HepG2 (cell line): ENCODE data around the gene CADM1. TPM values are rescaled to one million over a fixed set of nuclear protein-coding genes. Genes with fewer than 3 reads are reported as not detected.

Experiments
- FOXO1 ChIP-seq: sonication (generic); formaldehyde crosslinking; IDR thresholded peaks from 2 replicates; pipeline ENCODE4 v1.4.0; 2020; ENCODE audit warnings: missing genetic modification reagents
- IRX3 ChIP-seq: sonication (generic); formaldehyde crosslinking; IDR thresholded peaks from 2 replicates; pipeline ENCODE4 v1.8.1; 2023; ENCODE audit warnings: mild to moderate bottlenecking, low read depth, missing genetic modification reagents, borderline replicate concordance
- KLF11 ChIP-seq: IDR thresholded peaks from 2 replicates; pipeline ENCODE4 v1.6.1; 2016; ENCODE audit warnings: missing compliant biosample characterization
- MAF1 ChIP-seq: sonication (generic); formaldehyde crosslinking; IDR thresholded peaks from 2 replicates; pipeline ENCODE4 v1.5.0; 2020; ENCODE audit warnings: missing genetic modification reagents, borderline replicate concordance
- MEIS1 ChIP-seq: sonication (generic); formaldehyde crosslinking; IDR thresholded peaks from 2 replicates; pipeline ENCODE4 v1.9.0; 2021; ENCODE audit warnings: mild to moderate bottlenecking, missing genetic modification reagents, moderate library complexity, borderline replicate concordance
- PCBP1 ChIP-seq: fragments of 200-400 bp; formaldehyde crosslinking; IDR thresholded peaks from 2 replicates; pipeline ENCODE4 v1.6.1; 2017; ENCODE audit warnings: mild to moderate bottlenecking, low read depth, low read length, borderline replicate concordance
- RARA ChIP-seq: IDR thresholded peaks from 2 replicates; pipeline ENCODE4 v1.6.1; 2016; ENCODE audit warnings: missing genetic modification reagents, missing compliant biosample characterization
- RXRB ChIP-seq: IDR thresholded peaks from 2 replicates; pipeline ENCODE4 v1.6.1; 2016; ENCODE audit warnings: borderline replicate concordance, missing genetic modification reagents, missing compliant biosample characterization
- SMAD9 ChIP-seq: sonication (generic); formaldehyde crosslinking; IDR thresholded peaks from 2 replicates; pipeline ENCODE4 v1.5.1; 2020; ENCODE audit warnings: mild to moderate bottlenecking, missing genetic modification reagents
- TAF1 ChIP-seq: sonication (generic); formaldehyde crosslinking; IDR thresholded peaks from 2 replicates; pipeline ENCODE4 v1.4.0; 2020; ENCODE audit warnings: missing genetic modification reagents
- ZFY ChIP-seq: sonication (generic); formaldehyde crosslinking; IDR thresholded peaks from 2 replicates; pipeline ENCODE4 v1.4.0; 2020; ENCODE audit warnings: missing genetic modification reagents
- ZKSCAN5 ChIP-seq: sonication (generic); formaldehyde crosslinking; IDR thresholded peaks from 2 replicates; pipeline ENCODE4 v1.5.1; 2020; ENCODE audit warnings: mild to moderate bottlenecking, missing genetic modification reagents
- ZNF121 ChIP-seq: sonication (generic); formaldehyde crosslinking; IDR thresholded peaks from 2 replicates; pipeline ENCODE4 v1.5.0; 2020; ENCODE audit warnings: mild to moderate bottlenecking, missing genetic modification reagents
- ZNF615 ChIP-seq: sonication (generic); formaldehyde crosslinking; IDR thresholded peaks from 2 replicates; pipeline ENCODE4 v1.5.0; 2020; ENCODE audit warnings: mild to moderate bottlenecking, missing genetic modification reagents, borderline replicate concordance
- ZNF660 ChIP-seq: sonication (generic); formaldehyde crosslinking; IDR thresholded peaks from 2 replicates; pipeline ENCODE4 v1.5.1; 2020; ENCODE audit warnings: mild to moderate bottlenecking, low read depth, missing genetic modification reagents, borderline replicate concordance
- ZNF746 ChIP-seq: sonication (generic); formaldehyde crosslinking; IDR thresholded peaks from 2 replicates; pipeline ENCODE4 v1.8.0; 2022; ENCODE audit warnings: mild to moderate bottlenecking, missing genetic modification reagents
- polyA plus RNA-seq, 8 experiments: library from polyadenylated mRNA; depleted of rRNA in 3 of 8; stranded (reverse) in 7 of 8; unstranded in 1 of 8; fragments of >200 nt; fragmentation: Illumina TruSeq in 4 of 8; extraction: Trizol in 4 of 8; gene quantifications; 2 replicates each; pipeline versions ENCODE4 v1.2.1 to v1.2.3, GENCODE V29; 2011 to 2016; ENCODE audit warnings: low read depth in 4 of 8, missing spikeins in 1 of 8, mixed read lengths in 1 of 8; ENCODE audit not compliant: insufficient read depth in 1 of 8
- total RNA-seq, 5 experiments: library from RNA; depleted of rRNA; stranded (reverse); fragments of >200 nt; fragmentation: Illumina TruSeq; extraction: Trizol; gene quantifications; 2 replicates each; pipeline ENCODE4 v1.2.3, GENCODE V29; 2016; ENCODE audit warnings: low read depth in 1 of 5
- TF ChIP-seq, protein P1 (sequence below): fragments of 450-650 bp; IDR thresholded peaks from 2 replicates; pipeline ENCODE4 v1.6.1; 2017; ENCODE audit warnings: mild to moderate bottlenecking
- TF ChIP-seq, protein P2 (sequence below): sonication (generic); formaldehyde crosslinking; IDR thresholded peaks from 2 replicates; pipeline ENCODE4 v1.8.0; 2022; ENCODE audit warnings: low read depth, missing genetic modification reagents
- TF ChIP-seq, protein P3 (sequence below): sonication (generic); formaldehyde crosslinking; IDR thresholded peaks from 2 replicates; pipeline ENCODE4 v1.4.0; 2020; ENCODE audit warnings: missing genetic modification reagents
- TF ChIP-seq, protein P4 (sequence below): sonication (generic); formaldehyde crosslinking; IDR thresholded peaks from 2 replicates; pipeline ENCODE4 v1.4.0; 2020; ENCODE audit warnings: missing genetic modification reagents

The CADM1 gene
- total and polyA plus RNA-seq, 2 of the 13 experiments (the other 11 are each of a cell fraction or from before 2014, with no cell fraction given), result 71.3 to 122 TPM

DNA sequence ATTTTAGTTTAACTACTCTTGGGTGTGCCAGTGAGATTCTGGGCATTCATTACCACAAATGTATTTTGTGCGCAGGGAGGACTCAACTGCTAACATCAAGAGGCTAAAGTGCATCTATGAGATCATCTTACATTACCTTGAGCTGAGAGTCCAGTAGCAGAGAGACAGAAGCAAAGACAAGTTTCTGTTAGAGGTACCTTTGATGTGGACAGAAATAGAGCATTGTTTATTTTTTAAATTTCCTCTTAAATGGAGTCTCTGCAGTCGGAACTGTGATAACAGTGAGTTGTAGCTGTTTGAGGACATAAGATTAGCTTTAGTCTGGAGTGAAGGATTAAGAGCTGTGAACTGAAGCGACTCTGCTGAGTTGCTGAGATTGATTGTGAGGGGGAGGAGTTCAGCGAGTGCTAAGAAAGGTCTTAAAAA, 297.0 kb downstream of the CADM1 start (continued):
- TF ChIP-seq, protein P1, sequence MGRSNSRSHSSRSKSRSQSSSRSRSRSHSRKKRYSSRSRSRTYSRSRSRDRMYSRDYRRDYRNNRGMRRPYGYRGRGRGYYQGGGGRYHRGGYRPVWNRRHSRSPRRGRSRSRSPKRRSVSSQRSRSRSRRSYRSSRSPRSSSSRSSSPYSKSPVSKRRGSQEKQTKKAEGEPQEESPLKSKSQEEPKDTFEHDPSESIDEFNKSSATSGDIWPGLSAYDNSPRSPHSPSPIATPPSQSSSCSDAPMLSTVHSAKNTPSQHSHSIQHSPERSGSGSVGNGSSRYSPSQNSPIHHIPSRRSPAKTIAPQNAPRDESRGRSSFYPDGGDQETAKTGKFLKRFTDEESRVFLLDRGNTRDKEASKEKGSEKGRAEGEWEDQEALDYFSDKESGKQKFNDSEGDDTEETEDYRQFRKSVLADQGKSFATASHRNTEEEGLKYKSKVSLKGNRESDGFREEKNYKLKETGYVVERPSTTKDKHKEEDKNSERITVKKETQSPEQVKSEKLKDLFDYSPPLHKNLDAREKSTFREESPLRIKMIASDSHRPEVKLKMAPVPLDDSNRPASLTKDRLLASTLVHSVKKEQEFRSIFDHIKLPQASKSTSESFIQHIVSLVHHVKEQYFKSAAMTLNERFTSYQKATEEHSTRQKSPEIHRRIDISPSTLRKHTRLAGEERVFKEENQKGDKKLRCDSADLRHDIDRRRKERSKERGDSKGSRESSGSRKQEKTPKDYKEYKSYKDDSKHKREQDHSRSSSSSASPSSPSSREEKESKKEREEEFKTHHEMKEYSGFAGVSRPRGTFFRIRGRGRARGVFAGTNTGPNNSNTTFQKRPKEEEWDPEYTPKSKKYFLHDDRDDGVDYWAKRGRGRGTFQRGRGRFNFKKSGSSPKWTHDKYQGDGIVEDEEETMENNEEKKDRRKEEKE, result no peak
- TF ChIP-seq ZNF746 (CRISPR knock-in tag) (no peak), ZKSCAN5 (CRISPR knock-in tag) (no peak), PCBP1 (no peak), MAF1 (CRISPR knock-in tag) (no peak), ZNF615 (CRISPR knock-in tag) (no peak), ZNF121 (no peak), ZFY (CRISPR knock-in tag) (no peak), SMAD9 (no peak), TAF1 (CRISPR knock-in tag) (no peak), KLF11 (CRISPR knock-in tag) (no peak), FOXO1 (no peak), RARA (CRISPR knock-in tag) (peak; percentile 37; the same call in 1 of the 2 replicates), ZNF660 (CRISPR knock-in tag) (no peak), MEIS1 (CRISPR knock-in tag) (no peak), IRX3 (CRISPR knock-in tag) (no peak), RXRB (CRISPR knock-in tag) (peak; percentile 33; the same call in 1 of the 2 replicates)
- TF ChIP-seq, protein P2, sequence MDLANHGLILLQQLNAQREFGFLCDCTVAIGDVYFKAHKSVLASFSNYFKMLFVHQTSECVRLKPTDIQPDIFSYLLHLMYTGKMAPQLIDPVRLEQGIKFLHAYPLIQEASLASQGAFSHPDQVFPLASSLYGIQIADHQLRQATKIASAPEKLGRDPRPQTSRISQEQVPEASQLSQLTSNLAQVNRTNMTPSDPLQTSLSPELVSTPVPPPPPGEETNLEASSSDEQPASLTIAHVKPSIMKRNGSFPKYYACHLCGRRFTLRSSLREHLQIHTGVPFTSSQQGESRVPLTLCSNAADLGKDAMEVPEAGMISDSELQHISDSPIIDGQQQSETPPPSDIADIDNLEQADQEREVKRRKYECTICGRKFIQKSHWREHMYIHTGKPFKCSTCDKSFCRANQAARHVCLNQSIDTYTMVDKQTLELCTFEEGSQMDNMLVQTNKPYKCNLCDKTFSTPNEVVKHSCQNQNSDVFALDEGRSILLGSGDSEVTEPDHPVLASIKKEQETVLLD, result no peak
- TF ChIP-seq, protein P3, sequence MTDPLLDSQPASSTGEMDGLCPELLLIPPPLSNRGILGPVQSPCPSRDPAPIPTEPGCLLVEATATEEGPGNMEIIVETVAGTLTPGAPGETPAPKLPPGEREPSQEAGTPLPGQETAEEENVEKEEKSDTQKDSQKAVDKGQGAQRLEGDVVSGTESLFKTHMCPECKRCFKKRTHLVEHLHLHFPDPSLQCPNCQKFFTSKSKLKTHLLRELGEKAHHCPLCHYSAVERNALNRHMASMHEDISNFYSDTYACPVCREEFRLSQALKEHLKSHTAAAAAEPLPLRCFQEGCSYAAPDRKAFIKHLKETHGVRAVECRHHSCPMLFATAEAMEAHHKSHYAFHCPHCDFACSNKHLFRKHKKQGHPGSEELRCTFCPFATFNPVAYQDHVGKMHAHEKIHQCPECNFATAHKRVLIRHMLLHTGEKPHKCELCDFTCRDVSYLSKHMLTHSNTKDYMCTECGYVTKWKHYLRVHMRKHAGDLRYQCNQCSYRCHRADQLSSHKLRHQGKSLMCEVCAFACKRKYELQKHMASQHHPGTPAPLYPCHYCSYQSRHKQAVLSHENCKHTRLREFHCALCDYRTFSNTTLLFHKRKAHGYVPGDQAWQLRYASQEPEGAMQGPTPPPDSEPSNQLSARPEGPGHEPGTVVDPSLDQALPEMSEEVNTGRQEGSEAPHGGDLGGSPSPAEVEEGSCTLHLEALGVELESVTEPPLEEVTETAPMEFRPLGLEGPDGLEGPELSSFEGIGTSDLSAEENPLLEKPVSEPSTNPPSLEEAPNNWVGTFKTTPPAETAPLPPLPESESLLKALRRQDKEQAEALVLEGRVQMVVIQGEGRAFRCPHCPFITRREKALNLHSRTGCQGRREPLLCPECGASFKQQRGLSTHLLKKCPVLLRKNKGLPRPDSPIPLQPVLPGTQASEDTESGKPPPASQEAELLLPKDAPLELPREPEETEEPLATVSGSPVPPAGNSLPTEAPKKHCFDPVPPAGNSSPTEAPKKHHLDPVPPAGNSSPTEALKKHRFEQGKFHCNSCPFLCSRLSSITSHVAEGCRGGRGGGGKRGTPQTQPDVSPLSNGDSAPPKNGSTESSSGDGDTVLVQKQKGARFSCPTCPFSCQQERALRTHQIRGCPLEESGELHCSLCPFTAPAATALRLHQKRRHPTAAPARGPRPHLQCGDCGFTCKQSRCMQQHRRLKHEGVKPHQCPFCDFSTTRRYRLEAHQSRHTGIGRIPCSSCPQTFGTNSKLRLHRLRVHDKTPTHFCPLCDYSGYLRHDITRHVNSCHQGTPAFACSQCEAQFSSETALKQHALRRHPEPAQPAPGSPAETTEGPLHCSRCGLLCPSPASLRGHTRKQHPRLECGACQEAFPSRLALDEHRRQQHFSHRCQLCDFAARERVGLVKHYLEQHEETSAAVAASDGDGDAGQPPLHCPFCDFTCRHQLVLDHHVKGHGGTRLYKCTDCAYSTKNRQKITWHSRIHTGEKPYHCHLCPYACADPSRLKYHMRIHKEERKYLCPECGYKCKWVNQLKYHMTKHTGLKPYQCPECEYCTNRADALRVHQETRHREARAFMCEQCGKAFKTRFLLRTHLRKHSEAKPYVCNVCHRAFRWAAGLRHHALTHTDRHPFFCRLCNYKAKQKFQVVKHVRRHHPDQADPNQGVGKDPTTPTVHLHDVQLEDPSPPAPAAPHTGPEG, result no peak
- TF ChIP-seq, protein P4, sequence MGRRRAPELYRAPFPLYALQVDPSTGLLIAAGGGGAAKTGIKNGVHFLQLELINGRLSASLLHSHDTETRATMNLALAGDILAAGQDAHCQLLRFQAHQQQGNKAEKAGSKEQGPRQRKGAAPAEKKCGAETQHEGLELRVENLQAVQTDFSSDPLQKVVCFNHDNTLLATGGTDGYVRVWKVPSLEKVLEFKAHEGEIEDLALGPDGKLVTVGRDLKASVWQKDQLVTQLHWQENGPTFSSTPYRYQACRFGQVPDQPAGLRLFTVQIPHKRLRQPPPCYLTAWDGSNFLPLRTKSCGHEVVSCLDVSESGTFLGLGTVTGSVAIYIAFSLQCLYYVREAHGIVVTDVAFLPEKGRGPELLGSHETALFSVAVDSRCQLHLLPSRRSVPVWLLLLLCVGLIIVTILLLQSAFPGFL (CRISPR knock-in tag), result no peak
